ENCODE data around the gene LMO4.

Gene LMO4

DNA sequence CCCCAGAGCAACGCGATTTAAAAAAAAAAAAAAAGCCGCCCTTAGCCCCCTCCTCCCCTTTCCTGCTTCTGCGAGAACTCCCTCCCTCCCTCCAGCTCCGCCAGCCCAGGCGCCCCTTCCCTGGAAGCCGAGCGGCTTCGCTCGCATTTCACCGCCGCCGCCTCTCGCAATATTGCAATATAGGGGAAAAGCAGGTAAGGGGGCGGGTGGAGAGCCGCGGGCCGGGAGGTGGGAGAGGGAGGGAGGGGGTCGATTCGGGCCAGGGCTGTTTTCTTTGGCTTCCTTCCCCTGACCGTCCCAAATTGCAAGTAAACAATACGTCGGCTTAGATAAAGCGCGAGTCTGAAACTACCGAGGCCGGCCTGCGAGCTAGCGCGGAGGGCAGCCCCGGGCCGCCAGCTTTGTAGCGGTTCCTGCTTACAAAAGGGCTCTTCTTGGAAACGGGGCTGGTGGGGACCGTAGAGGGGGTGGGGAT, 408 bp downstream of the LMO4 start:
- peak; percentile 53 to 83 (median 79) for DNase-seq

DNA sequence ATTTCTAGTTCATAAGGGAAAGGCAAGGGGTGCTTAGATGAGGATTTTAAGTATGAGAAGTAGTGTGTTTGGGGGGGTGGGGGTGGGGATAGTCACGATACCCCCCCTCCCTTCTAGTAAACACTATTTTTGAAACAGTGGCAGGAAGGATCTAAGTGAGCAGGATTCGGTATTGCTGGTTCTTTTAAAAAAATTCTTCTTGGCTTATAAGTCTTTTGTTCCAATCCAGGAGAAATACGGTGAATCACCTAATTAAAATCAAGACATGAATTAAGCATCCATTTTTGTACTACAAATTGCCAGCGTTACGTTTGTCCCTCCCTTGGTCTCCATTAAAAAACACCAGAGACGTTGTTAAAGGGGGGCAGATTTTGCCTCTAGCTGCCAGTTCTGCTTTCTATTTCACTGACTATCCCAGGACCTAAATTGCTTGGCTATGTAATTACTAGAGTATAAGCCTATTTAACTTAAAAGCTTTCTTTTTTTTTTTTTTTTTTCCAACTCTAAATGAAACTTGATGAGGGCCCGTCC, 911 bp downstream of the LMO4 start:
- peak; percentile 4 to 67 (median 40) for DNase-seq

DNA sequence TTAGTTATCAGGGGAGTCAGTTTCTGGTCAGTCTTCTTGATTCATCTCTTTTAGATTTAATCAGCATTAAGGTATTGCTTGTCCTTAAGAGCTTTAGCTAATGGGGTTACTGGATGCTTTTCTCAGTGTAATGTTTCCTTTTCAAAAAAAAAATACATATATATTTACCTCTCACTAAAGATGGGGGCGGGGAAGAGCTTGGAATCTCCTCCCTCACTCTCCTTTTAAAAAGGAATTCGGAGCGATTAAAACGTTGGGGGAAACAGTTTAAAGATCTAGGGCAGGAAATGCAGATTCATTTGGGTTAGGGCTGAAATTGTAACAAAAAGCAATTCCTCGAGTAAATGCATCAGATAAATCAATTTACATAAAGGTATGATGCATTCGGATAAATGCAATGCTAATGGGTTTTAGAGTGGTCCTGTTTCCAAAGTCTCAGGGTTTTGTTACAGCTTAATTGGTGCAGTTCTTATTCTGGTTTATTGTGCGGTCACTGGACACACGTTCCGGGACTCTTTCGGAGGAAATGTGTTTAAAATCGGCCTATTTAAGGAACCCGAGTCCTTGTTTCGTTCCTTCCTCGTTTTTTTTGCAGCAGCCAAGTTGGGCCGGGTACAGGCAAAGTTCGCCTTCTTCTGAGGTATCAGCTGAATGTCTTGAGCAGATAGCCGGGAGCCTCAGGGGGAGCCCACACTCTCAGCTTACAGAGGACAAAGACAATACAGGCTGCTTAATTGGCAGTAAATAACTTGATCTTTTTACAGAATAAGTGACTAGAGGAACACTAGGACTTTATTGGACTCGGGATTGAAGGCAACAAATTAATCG, 1.6 kb downstream of the LMO4 start:
- peak in 2 of 3 experiments; percentile 16 to 68 for DNase-seq

DNA sequence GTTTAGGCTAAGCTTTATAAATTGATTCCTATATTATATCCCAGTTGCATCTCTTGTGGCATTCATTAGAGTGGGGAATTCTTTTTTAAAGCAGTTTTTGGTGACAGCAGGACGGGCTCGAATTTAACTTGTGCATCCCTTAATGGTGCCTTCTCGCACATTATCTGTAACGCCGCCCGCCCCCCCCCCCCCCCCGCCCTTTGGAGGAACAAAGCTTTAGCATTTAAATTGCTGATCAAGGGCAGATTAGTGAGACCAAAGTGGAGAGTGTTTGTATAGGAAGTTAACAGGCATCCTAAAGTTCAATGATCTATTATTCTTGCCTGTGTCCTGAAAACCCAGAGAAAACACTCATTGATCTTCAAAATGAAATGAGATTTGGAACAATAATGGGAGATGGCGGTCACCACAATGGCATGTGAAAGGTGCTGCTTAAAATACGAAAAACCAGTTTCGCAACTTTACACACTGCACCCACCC, 2.2 kb downstream of the LMO4 start:
- DNase-seq, result no peak

DNA sequence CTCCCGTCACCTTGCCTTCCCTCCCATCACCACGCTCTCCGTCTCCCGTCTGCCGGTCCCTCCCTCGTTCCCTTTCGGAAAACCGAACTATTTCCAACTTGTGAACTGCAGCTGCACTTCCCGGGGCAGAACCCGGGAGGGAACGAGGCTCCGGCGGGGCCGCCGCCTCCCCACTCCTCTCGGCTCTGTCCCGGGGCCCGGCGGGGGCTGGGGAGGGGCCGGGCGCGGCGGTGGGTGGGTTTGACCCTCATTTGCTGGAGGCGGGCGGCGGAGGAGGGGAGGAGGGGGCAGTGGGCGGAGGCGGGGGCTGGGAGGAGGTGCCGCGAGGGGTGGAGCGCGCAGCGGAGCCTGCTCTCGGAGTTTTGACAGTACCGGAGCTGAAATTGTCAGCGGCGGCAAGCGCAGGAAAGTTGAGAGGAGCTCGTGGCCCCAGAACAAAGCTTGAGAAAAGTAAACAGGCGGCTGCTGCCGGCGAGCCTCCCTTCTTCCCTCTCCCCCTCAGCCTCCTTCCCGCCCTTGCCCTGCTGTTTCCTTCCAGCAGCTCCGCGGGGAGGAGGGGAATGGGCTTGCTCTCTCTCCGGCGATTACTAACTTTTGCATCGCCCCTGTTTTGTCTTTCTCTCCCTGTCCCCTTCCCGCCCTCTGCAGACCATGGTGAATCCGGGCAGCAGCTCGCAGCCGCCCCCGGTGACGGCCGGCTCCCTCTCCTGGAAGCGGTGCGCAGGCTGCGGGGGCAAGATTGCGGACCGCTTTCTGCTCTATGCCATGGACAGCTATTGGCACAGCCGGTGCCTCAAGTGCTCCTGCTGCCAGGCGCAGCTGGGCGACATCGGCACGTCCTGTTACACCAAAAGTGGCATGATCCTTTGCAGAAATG, 2.9 kb downstream of the LMO4 start:
- peak; percentile 32 to 88 (median 86) for DNase-seq

DNA sequence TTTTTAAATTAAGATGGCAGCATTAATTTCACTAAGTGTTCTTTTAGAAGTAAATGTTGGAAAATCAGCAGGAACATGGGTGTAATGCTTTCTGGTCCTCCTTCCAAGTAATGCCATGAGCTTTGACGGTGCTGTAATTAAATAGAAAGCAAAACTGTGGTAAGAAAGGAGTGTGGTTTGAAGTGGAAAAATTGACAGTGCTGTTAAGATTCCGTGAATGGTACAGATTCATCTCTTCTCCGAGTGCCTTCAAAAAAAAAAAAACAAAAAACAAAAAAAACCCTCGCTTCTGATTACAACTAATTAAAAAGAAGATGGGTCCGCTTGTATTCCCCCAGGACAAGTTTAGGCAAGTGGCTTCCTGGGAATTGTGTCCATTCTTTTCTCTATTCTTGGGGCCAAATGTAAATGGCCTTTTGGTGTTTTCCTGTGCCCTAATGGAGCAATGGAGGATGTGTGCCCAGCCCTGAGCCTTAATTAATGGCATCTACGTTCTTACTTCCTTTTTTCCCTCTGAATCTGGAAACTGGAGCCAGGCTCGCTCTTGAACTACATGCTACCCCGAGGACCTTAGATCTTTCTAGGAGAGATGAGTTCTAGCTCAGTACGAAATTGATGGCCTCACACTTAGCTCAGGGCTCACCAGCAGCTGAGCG, 5.1 kb downstream of the LMO4 start:
- DNase-seq, result no peak

DNA sequence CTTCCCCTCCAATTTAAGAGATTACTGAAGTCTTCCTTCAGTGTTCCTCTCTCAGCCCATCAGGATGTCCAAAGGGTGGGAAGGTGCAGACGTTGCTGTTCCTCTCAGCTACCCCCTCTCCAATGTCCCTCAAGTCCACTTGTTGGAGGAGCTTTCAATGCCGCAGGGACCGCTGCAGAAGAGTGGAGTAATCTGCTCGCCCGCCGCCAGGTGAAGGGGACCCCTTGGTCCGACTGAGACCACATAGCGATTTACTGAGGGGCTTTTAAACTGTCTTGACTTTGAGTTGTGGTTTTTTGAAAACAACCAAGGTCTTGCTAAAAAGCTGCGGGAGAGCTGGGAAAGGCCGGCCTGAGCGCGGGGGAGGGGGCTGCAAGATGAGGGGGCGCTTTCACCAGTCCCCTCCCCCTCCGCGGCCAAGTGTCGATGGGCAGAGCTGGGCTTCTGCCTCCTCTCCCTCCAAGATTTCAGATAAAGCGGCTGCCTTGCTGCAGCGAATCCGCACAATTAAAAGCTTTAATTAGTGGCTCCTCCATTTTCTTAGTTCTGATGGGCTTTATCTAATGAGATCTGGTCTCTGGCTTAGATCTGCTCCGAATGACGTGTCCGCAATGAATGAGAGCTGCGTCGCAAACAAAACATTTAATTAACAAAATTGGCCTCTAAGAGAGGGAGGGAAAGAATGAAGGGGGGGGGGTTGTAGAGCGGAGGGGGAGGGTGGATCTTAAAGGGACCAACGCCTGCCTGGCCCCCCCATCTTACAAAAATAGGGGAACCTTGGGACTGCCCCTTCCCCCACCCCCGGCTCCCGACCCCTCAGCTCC, 5.9 kb downstream of the LMO4 start:
- peak in 2 of 3 experiments; percentile 70 to 80 for DNase-seq

DNA sequence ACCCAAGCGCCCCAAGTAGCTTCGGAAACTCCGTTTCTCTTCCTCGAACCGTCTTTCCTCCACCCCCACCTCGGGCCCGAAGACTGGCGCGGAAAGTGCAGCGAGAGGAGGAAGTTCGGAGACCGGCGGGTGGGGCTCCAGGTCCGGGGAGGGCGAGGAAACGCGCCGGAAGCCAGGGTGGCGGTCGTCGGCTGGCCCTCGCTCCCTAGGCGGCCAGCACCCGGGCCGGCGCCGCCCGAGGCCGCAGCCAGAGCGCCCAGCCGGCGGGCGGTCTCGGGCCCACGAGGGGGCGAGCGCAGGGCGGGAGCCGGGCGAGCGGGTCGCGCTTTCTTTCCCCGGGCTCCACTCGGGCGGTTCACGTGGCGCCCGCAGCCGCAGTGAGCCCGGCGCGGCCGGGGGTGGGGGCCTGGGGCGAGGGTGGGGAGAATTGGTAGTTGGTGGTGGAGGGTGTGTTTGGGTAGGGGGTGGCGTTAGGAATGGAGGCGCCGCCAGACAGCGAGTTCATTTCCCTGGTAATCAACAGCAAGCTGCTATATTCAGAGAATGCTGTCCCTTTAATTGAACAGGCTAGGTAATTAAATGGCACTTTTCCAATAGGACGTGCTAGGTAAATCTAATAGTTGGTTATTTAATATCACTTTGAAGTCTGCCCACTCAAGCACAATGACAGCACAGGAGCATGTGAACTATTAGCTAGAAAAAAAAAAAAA, 6.7 kb downstream of the LMO4 start:
- peak; percentile 69 to 89 (median 77) for DNase-seq

DNA sequence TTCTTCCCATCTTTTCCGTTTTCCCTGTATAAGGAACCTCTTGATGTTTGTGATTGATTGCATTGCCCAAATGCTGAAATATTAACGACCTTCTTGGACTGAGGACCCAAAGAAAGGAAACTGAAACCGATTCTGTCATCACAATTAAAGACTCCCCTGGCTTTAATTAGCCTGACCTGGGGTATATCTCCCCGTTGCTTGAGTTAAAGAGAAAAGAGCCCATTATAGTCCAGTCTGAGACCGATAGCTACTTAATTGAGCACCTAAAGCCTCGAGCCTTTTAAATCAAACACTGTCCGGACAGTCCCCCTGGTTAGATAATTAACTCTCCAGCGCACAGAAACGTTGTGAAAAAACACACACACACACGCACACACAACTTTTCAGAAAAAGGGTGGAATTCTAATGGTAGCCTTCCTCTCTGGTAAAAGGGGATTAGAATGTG, 8.0 kb downstream of the LMO4 start:
- DNase-seq, result peak in 2 of 3 experiments; percentile 35 to 52

DNA sequence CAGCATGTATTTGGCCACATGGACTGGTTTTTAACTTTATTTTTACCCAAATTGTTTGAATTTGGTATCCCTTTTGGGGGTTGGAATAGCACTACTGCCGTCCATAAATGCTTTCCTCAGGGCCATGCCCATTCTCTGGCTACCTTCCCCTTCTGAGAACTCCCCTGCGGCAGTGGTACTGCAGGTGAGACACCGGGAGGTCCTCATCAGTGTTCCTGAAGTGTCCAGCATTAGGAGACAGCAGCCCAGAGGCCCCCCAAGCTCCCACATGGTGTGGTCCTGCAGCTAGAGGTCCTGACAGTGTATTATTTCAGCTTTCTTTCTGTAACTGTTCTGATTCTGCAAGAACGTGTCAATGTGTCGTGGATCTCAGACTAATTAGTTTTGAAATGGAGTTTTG, 8.9 kb downstream of the LMO4 start:
- peak in 1 of 3 experiments; percentile 62 for DNase-seq

DNA sequence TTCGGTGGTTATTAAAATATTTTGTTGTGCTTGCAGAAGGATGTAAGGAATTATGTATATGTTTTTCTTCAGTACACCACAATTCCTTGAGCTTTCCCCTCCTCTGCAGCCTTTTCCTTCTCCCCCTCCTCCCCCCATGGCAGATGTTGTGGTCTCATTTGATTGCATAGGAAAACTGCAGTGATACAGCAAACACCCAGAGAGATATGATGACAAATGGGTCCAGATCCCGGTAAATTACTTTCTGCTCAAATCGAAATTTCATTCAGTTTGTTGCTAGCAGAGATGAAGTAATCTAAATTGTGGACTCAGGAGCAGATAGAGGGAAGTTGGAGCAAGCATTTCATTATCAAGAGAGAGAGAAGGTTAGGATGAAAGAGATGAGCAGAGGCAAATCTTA, 9.9 kb downstream of the LMO4 start:
- DNase-seq, result peak in 2 of 3 experiments; percentile 28 to 59

DNA sequence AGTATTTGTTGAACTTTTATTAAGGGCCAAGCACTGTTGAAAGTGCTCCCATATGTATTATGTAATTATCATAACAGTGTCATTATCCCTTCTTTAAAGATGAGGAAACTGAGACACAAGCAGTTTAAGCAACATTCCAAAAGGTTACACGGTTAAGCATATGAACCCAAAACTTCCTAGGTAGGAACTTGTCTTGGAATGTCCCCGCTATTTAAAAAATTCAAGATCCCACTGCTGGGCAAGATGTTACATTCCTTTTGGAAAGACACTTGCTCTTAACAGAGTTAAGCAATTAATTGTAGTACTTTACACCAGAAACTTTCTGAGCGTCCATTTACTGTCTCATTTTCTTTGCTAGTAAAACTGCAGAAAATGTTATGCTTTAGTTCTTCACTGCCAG, 15.6 kb downstream of the LMO4 start:
- DNase-seq, result no peak

DNA sequence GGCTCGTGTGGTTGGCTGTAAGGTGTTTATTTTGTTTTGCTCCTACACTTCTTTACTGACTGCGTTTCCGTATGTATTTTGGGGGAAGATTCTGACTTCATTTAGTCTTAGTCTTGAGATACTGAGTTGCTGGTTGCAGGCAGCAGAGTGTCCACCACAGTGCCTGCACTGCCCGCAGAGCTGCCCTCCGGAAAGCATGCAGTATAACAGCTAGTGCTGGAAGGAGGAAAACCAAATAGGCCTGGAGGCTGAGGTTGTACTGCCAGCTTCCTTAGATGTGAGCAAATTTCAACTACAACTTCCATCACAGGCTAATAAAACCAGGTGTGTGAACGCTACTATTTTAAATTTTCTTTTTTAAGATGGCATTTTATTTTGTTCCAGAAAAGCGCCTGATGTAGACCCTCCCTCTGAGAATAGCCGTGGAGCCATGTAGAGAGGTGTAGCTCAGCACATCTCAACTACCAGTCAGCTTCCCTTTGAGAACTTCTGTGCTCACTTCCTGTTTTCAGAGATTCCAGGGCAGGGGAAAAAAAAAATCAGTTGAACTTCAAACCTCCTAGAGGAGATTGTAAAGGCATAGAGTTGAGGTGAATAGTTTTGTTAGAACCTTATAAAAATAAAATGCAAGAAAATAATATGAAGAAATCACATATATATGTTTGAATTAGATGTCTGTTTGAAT, 17.6 kb downstream of the LMO4 start:
- DNase-seq, result no peak

DNA sequence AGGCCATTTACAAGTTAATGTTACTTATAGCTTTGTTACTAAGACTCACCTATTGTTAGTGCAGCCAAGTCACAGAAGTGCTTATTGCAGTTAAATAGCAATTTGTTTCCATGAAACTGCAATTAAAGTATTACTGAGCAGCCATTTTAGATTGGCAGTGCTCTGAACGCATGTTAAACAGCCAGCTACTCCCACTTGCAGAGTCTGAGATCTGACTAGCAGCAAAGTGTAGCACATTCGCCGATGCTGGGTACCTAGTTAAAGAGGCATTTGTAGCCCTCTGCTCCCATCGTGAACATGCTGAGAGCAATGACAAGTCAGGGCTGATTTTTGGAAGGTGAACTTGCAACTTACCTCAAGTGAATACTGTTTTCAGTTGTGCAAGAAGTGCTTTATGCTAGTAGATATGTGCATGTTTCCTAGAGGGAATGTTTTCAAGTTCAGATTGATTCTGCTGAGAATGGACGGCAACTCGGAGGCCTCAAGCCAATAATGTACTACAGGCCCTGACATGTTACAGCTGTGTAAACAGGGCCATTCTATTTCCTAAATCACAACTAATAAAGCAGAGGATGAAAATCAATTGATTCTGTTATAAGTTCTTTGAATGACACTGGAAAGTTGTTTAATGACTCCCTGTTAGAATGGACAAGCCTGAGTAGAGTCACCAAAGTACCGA, 19.8 kb downstream of the LMO4 start:
- peak in 2 of 3 experiments; percentile 56 to 82 for DNase-seq

DNA sequence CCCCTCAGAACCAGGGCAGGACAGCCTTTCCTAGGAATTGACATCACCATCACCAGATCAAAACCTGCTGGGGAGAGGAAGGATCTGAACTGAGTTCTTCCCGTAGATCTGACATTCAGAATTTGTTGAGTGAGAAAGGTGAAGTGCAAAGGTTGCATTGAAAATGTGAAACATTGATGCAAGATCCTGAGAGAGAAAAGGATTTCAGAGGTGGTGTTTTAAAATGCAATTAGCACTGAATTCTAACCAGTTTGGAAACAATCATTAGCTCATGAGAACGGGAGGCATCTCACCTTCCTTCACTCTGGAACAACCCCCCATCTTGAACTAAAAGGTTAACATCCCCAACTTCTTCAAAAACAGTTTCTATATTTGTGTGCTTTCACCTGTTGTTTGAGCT, 20.4 kb downstream of the LMO4 start:
- no peak for DNase-seq

DNA sequence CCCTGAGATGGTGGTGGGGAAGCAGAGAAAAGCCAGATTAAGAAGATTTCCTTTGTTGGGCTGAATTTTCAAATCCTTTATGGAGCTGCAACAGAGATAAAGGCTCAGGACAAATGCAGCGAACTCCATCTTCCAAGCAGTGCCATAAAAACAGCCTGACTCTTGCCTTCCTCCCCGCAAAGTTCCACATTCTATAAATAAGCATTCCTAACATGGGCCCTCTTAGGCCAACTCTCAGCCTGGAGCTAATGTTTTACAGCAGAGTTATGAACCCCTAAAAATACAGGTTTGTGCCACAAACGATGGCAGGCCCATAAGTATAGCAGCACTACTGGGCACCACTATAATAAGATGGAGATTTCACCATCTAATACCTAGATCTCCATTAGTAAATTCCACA, 27.2 kb downstream of the LMO4 start:
- DNase-seq, result no peak

DNA sequence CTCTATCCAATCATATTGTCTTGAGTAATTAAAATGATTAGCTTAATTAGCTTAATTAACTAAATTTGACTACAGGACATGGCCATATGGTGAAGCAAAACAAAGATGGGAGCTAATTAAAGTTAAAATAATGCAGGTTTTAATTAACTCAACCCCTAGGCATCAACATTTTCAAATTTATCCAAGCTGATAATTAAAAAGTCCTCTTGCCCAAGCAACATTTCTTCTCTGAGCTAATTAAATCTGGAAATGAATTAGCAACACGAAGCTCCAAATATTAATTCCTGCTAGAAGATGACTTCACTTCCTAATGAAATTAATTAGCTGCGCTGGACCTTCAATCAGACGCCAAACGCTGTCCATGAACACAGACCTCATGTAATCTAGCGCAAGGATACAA, 27.9 kb downstream of the LMO4 start:
- no peak for DNase-seq

DNA sequence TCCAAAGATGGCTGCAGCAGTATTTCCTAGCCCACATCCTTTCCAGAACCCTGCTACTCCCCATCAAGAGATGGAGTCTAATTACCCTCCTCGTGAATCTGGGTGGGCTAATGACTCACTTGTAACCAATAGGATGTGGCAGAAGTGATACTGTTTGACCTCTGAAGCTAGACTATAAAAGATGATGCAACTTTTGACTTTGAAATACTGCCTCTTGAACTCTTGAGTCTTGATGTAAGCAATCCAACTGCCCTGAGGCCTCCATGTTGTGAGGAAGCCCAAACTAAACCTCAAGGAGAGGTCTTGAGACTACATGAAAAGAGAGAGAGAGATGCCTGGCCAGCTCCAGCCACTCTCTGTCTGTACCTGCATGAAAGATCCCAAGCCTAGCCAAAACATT, 29.5 kb downstream of the LMO4 start:
- DNase-seq, result no peak

DNA sequence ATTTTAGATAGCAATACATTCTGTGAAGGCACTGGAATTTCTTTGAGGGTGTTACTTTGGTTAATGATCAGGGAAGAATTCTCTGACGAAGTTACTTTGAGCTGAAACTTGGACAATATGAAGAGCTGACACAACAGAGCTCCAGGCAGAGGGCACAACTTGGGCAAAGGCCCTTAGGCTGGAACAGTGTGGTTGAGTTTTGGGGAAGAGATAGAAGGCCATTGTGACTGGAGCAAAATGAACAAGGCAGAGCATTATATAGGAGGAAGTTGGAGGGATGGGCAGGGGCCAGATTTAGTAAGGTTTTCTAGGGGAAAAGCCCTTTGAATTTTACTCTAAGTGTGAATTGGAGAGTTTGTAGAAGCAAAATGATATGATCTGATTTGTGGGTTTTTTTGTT, 30.9 kb downstream of the LMO4 start:
- no peak for DNase-seq
